HEK293T (cell line): ENCODE data around the gene FOXQ1.
"Not testable (repeated sequence)": the region's sequence is repeated elsewhere in the genome, so short reads cannot be mapped to it uniquely, and the experiment has no call there.

Experiments used
- CTCF ChIA-PET: fragments of 350-600 bp; formaldehyde crosslinking; extraction: SDS; loops from one replicate; lab custom pipeline; 2021; ENCODE audit warnings: antibody characterized with exemption, inconsistent platforms; lab: Yijun Ruan, JAX
- POLR2A ChIA-PET: fragments of 350-600 bp; formaldehyde crosslinking; extraction: SDS; loops from one replicate; lab custom pipeline; 2020; ENCODE audit warnings: antibody characterized with exemption, inconsistent platforms; lab: Yijun Ruan, JAX
- DNase-seq: peaks from one replicate; pipeline ENCODE4 v3.0.0; 2012; ENCODE audit warnings: mixed read lengths; ENCODE audit errors: extremely low spot score
- ARNT ChIP-seq: fragments of 450-650 bp; IDR thresholded peaks from 2 replicates; pipeline ENCODE4 v1.6.1; 2017; ENCODE audit warnings: mild to moderate bottlenecking
- BHLHE40 ChIP-seq: fragments of 450-650 bp; IDR thresholded peaks from 2 replicates; pipeline ENCODE4 v1.6.1; 2016; ENCODE audit warnings: mild to moderate bottlenecking, moderate library complexity, borderline replicate concordance
- CTBP1 ChIP-seq: fragments of 450-650 bp; IDR thresholded peaks from 2 replicates; pipeline ENCODE4 v1.6.1; 2016; ENCODE audit warnings: borderline replicate concordance
- ELF4 ChIP-seq: fragments of 450-650 bp; IDR thresholded peaks from 2 replicates; pipeline ENCODE4 v1.6.1; 2017; ENCODE audit warnings: antibody characterized with exemption
- FOXA1 ChIP-seq: fragments of 450-650 bp; IDR thresholded peaks from 2 replicates; pipeline ENCODE4 v1.6.1; 2016; ENCODE audit warnings: mild to moderate bottlenecking
- FOXK2 ChIP-seq: fragments of 450-650 bp; IDR thresholded peaks from 2 replicates; pipeline ENCODE4 v1.6.1; 2016; ENCODE audit warnings: mild to moderate bottlenecking
- FOXM1 ChIP-seq: fragments of 450-650 bp; IDR thresholded peaks from 2 replicates; pipeline ENCODE4 v1.6.1; 2017; ENCODE audit warnings: mild to moderate bottlenecking, borderline replicate concordance
- HDGF ChIP-seq: fragments of 450-650 bp; IDR thresholded peaks from 2 replicates; pipeline ENCODE4 v1.6.1; 2017; ENCODE audit warnings: antibody characterized with exemption, borderline replicate concordance
- L3MBTL2 ChIP-seq: fragments of 450-650 bp; conservative IDR thresholded peaks from 2 replicates; pipeline ENCODE4 v1.6.1; 2016; ENCODE audit warnings: mild to moderate bottlenecking
- LEF1 ChIP-seq: fragments of 450-650 bp; IDR thresholded peaks from 2 replicates; pipeline ENCODE4 v1.6.1; 2017; ENCODE audit warnings: mild to moderate bottlenecking, borderline replicate concordance
- NFRKB ChIP-seq: fragments of 450-650 bp; IDR thresholded peaks from 2 replicates; pipeline ENCODE4 v1.6.1; 2016; ENCODE audit warnings: mild to moderate bottlenecking, moderate library complexity
- SP1 ChIP-seq: fragments of 450-650 bp; IDR thresholded peaks from 2 replicates; pipeline ENCODE4 v1.6.1; 2017
- SUZ12 ChIP-seq: fragments of 450-650 bp; IDR thresholded peaks from 2 replicates; pipeline ENCODE4 v1.6.1; 2016; ENCODE audit warnings: mild to moderate bottlenecking
- TARDBP ChIP-seq: fragments of 450-650 bp; IDR thresholded peaks from 2 replicates; pipeline ENCODE4 v1.6.1; 2016
- ZNF384 ChIP-seq: fragments of 450-650 bp; IDR thresholded peaks from 2 replicates; pipeline ENCODE4 v1.6.1; 2016
- TF ChIP-seq, protein P1 (sequence below): fragments of 450-650 bp; IDR thresholded peaks from 2 replicates; pipeline ENCODE4 v1.6.1; 2016

The FOXQ1 gene

DNA sequence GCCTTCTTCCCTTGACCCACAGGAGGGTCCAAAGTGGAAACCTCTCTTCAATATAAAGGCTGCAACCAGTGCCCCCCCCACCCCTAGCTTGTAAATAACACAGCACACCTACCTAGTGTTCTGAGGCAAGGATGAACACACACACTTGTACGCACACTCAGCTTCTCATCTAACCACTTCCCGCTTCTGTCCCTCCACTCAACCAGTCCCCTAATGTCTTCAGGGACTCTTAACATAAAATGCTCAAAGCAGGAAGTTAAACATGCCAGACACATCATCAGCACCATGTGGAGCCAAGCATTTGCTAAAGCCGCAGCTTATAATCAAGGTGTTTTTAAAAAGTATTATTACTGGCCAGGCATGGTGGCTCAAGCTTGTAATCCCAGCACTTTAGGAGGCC, 35.3 kb downstream of the FOXQ1 start:
- ChIA-PET CTCF (no interaction called here), POLR2A (no interaction called here)
- TF ChIP-seq NFRKB (no peak), SUZ12 (no peak), L3MBTL2 (no peak), ARNT (no peak), FOXA1 (no peak), LEF1 (no peak), ELF4 (no peak), HDGF (no peak), ZNF384 (no peak), FOXK2 (no peak), CTBP1 (no peak)
- no peak for DNase-seq

DNA sequence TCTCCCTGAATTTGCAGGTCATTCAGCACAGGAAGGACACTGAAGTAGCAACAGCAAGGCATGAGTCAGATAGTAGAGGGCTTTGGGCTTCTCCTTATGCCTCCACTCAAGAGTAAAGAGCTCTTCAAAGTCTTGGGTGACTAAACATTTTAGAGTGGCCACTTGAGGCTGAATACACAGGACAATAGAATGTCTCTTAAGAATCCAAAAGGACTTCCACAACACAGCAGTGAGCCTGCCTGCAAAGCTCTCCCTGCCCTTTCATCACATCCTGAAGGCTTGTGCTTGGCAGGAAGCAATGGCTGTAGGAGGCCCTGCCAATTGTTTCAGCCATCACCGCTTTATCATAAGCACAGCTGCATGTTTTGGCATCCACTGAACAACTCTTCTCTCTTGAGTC, 36.8 kb downstream of the FOXQ1 start:
- CTCF ChIA-PET, result no interaction called here
- TF ChIP-seq CTBP1, result no peak
- TF ChIP-seq LEF1, result no peak
- DNase-seq, result no peak
- POLR2A ChIA-PET, result no interaction called here

DNA sequence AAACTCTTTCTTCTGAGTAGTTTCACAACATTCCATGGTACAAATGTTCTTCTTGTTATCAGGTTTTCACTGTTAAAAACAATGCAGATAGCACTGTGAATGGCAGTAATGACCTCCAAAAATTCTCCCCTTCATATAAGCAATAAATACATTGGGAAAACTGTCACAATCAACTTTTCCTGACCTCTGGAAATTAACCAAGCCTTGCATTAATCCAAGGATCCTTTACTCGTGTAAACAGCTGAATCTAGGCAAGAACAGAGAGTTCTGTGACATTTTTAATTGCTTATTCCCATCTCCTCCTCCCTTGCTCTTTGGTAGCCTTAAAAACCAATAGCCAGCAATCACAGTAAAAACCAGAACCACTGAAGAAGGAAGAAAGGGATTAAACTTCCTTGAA, 37.8 kb downstream of the FOXQ1 start:
- POLR2A ChIA-PET, result no interaction called here
- DNase-seq, result no peak
- no peak for TF ChIP-seq LEF1
- no peak for TF ChIP-seq CTBP1
- TF ChIP-seq BHLHE40, result no peak
- no peak for TF ChIP-seq ZNF384
- TF ChIP-seq SUZ12, result no peak
- TF ChIP-seq NFRKB, result no peak
- no peak for TF ChIP-seq SP1
- CTCF ChIA-PET, result no interaction called here

DNA sequence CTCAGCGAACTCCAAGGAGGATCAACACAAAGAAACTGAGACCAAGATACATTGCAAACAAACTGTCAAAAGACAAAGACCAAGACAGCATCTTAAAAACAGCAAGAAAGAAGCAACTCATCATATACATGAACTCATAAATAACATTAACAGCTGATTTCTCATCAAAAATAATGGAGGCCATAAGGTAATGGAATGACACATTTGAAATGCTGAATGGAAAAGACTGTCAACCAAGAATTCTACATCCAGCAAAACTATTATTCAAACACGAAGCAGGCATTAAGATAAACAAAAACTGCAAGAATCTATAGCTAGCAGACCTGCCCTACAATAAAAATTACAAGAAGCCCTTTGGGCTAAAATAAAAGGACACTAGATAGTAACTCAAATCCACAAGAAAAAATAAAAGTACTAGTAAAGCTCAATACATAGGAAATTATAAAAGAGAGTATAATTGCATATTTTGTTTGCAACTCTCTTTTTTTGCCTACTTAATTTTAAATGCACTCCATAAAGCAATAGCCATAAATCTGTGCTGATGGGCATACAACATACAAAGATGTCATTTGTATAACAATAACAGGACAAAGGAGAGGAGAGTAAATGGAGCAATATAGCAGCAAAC, 39.6 kb downstream of the FOXQ1 start:
- TF ChIP-seq NFRKB, result no peak
- no peak for TF ChIP-seq ELF4
- no peak for TF ChIP-seq CTBP1
- TF ChIP-seq ZNF384, result no peak
- TF ChIP-seq SUZ12, result no peak
- no peak for TF ChIP-seq LEF1
- TF ChIP-seq HDGF, result no peak
- TF ChIP-seq FOXM1, result no peak
- TF ChIP-seq, protein P1, sequence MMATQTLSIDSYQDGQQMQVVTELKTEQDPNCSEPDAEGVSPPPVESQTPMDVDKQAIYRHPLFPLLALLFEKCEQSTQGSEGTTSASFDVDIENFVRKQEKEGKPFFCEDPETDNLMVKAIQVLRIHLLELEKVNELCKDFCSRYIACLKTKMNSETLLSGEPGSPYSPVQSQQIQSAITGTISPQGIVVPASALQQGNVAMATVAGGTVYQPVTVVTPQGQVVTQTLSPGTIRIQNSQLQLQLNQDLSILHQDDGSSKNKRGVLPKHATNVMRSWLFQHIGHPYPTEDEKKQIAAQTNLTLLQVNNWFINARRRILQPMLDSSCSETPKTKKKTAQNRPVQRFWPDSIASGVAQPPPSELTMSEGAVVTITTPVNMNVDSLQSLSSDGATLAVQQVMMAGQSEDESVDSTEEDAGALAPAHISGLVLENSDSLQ, result no peak
- no peak for TF ChIP-seq FOXA1
- no peak for TF ChIP-seq ARNT
- TF ChIP-seq SP1, result no peak
- TF ChIP-seq BHLHE40, result no peak
- no peak for TF ChIP-seq L3MBTL2
- no peak for TF ChIP-seq TARDBP
- TF ChIP-seq FOXK2, result no peak
- no peak for DNase-seq
- ChIA-PET POLR2A (no interaction called here), CTCF (no interaction called here)

DNA sequence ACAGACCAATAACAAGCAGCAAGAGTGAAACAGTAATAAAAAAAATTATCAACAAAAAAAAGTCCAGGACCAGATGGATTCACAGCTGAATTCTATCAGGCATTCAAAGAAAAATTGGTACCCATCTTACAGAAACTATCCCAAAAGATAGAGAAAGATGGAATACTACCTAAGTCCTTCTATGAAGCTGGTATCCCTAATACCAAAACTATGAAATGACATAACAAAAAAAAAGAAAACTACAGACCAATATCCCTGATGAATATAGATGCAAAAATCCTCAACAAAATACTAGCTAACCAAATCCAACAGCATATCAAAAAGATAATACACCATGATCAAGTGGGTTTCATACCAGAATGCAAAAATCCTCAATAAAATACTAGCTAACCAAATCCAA, 43.2 kb downstream of the FOXQ1 start:
- DNase-seq, result not testable (repeated sequence)
- CTCF ChIA-PET, result interaction anchor here (0.6 kb wide), 1 partner anchor 23 kb away, joined by 3 read pairs; no protein-coding TSS in a partner anchor
- POLR2A ChIA-PET, result interaction anchor here (1.0 kb wide), 1 partner anchor 18 kb away, joined by 3 read pairs; no protein-coding TSS in a partner anchor

DNA sequence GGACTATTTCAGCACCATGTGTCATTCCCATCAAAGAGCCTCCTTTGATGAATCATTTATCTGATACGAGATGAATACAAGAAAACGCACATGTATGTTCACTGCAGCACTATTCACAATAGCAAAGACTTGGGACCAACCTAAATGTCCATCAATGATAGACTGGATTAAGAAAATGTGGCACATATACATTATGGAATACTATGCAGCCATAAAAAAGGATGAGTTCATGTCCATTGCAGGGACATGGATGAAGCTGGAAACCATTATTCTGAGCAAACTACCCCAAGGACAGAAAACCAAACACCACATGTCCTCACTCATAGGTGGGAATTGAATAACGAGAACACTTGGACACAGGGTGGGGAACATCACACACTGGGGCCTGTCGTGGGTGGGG, 49.8 kb downstream of the FOXQ1 start:
- POLR2A ChIA-PET, CTCF ChIA-PET, DNase-seq: not testable (repeated sequence)

DNA sequence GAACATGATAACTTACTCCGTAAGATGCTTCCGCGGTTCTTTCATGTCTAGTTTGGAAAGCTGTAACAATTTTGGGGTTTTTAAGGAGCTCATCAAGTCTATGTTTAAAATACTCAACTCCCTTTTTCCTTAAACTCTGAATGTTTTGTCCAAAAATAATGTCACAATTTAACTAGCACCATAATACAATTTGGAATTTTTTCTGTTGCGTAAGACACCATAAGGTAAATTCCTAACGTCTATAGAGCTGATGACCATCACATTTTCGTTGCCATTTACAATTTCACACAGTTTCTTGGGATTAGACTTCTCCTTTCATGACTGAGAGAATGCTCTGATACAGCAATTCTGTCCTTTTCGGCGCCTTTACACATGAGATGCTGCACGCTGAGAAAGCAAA, 50.7 kb downstream of the FOXQ1 start:
- DNase-seq, result no peak
- POLR2A ChIA-PET, result no interaction called here
- TF ChIP-seq HDGF (no peak), LEF1 (no peak), SP1 (no peak), BHLHE40 (no peak), L3MBTL2 (no peak), TARDBP (no peak), ARNT (no peak), FOXM1 (no peak), FOXK2 (no peak), SUZ12 (no peak), FOXA1 (no peak), ZNF384 (no peak), ELF4 (no peak), CTBP1 (no peak), NFRKB (no peak)
- TF ChIP-seq, protein P1, result no peak
- CTCF ChIA-PET, result interaction anchor here (0.6 to 0.9 kb wide), 2 partner anchors 9 to 154 kb away, joined by 3 read pairs; no protein-coding TSS in a partner anchor

DNA sequence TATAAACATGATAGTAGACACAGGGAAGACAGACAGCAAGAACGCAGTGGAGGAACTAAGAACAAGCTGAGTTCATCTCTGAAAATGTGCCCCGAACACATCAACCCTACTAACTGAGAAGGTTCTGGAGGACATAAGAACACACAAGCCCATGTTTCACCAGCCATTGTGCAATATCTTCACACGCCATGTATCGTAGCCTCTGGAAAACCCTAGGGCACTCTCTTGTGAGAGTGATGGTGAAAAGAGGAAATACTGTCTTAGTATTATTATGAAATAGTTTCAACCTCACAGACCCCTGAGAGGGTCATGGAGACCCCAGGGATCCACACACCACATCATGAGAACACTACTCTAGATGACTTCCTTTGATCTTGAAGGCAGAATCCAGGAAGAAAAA, 51.4 kb downstream of the FOXQ1 start:
- no peak for DNase-seq
- POLR2A ChIA-PET, result no interaction called here
- CTCF ChIA-PET, result interaction anchor here (0.8 to 1.1 kb wide), 2 partner anchors 33 to 39 kb away, joined by 3 read pairs; no protein-coding TSS in a partner anchor
- TF ChIP-seq CTBP1 (no peak), FOXK2 (no peak), ARNT (no peak), ELF4 (no peak), BHLHE40 (no peak), L3MBTL2 (no peak), FOXA1 (no peak), SUZ12 (no peak), TARDBP (no peak)
- TF ChIP-seq, protein P1, result no peak
